Stimulated activated naive CD8-positive, alpha-beta T cell treated with anti-CD3 and anti-CD28 coated beads, Interleukin-15, Interleukin-2, amounts not matched to agents 100 U/mL and 50 U/mL, for 24 hours (primary cell): ENCODE results near the gene TSHZ1.

Experiments
- ATAC-seq: fragments of 150-1000 bp; cut with Tn5 transposase; one replicate; pipeline ENCODE4 v1.10.0; 2021
- DNase-seq: peaks from one replicate; pipeline ENCODE4 v3.0.0; 2021

TSHZ1 gene, protein sequence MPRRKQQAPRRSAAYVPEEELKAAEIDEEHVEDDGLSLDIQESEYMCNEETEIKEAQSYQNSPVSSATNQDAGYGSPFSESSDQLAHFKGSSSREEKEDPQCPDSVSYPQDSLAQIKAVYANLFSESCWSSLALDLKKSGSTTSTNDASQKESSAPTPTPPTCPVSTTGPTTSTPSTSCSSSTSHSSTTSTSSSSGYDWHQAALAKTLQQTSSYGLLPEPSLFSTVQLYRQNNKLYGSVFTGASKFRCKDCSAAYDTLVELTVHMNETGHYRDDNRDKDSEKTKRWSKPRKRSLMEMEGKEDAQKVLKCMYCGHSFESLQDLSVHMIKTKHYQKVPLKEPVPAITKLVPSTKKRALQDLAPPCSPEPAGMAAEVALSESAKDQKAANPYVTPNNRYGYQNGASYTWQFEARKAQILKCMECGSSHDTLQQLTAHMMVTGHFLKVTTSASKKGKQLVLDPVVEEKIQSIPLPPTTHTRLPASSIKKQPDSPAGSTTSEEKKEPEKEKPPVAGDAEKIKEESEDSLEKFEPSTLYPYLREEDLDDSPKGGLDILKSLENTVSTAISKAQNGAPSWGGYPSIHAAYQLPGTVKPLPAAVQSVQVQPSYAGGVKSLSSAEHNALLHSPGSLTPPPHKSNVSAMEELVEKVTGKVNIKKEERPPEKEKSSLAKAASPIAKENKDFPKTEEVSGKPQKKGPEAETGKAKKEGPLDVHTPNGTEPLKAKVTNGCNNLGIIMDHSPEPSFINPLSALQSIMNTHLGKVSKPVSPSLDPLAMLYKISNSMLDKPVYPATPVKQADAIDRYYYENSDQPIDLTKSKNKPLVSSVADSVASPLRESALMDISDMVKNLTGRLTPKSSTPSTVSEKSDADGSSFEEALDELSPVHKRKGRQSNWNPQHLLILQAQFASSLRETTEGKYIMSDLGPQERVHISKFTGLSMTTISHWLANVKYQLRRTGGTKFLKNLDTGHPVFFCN (N-terminal part only)

GRCh38 chr18:75210274-75211001 lies at the start of gene TSHZ1:
Gene TSHZ1, plus strand, starts transcription at chr18:75210797. Its CDS starts 1,080 bp downstream, at chr18:75211877.
- peak; percentile 30 for ATAC-seq
- peak; percentile 57 for DNase-seq

- DNase-seq (peak; percentile 28), ATAC-seq (peak; percentile 19)
These were observed 49.2 kb upstream of the TSHZ1 start for GRCh38 chr18:75161256-75162028.

DNA sequence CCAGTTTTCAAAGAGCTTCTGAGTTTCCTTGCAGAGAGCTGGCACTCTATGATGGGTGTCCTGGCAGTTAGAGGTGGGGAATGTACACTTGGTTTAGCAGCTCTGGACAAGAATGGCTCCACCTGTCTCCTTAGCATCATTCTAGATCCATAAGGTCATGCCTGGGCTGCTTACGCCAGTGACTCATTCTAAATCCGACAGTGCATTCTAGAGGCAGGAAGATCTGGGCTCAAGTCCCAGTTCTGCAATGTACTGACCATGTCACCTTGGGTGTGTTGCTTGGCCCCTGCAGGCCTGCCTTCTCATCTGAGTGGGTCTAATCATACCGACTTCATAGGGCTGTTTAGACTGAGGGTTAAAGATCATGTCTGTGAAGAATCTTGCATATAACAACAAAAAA lies 48.1 kb upstream of the TSHZ1 start:
- DNase-seq: no peak
- no peak for ATAC-seq

DNA sequence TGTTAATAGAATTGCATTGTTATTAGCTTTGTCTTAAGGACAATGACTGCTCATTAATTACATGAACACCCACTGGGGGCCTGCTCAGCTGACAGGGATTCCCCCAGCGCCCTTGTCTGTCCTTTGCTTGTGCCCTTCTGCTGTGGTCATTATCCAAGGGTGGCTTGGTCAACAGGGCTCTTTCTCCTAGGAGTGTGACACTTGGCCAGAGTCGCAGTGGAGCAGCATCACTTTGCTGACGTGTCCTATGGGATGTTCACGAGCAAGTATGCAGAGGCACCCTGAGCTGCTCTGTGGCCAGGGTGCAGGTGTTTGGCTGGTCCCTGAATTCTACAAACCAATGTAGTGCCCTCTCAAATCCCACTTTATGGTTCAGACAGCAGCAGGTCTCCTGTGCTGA lies 47.6 kb upstream of the TSHZ1 start:
- ATAC-seq: no peak
- no peak for DNase-seq

GRCh38 chr18:75163736-75164135 lies 46.9 kb upstream of the TSHZ1 start:
- ATAC-seq: no peak

DNA sequence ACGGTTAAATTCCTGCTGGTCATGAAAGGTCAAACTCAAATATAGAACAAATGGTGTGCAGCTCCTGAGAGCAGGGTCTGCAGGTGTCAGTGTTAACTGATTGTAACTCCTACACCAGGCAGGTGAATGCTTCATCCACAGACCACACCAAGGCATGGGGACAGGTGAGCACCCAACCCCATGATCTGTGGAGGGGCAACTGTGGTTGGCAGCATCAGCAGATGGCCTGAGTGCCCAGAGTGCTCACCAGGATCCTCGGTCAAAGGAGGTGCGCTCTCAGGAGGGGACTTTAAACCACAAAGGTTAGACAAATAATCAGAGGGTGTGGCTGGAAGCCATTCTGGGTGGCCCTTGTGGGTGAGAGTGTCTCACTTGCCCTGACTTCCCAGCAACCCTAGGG lies 46.1 kb upstream of the TSHZ1 start:
- ATAC-seq (no peak), DNase-seq (no peak)

More at GRCh38 chr18:75163736-75164135, 46.9 kb upstream of the TSHZ1 start:
- no peak for DNase-seq

DNA sequence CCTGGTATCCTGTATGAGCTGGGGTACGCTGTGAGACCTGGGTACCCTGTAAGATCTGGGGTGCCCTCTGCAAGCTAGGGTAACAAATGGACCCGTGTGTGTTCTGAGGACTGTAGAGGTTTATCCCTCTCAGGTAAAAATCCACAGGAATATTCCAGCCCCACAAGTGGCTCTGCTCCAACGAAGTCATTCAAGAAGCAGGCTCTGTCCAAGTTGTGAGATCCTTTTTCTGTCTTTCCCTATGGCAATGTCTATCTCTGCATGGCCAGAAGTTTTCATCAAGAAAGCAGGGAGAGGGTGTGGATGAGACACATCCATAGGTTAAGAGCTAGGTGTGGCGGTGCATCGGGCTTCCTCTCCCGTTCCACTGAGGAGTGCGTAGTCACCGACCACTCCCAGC lies 44.7 kb upstream of the TSHZ1 start:
- ATAC-seq: no peak
- DNase-seq: no peak

DNA sequence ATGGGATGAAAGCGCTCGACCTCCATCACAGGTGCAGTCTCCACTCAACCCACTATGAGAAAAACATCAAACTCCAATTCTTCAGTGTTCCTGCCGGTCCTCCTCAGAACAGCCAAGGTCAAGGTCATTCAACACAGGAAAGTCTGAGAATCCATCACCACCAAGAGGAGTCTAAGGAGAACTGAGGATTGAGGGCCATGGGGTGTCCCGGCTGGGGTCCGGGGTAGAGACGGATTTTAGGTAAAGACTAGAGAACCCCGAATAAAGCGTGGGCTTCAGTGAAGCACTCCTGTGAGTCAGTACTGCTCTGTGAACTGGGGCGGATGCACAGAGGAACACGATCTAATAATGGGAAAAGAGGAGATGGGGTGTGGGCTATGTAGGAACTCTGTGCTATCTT lies 43.5 kb upstream of the TSHZ1 start:
- no peak for DNase-seq
- ATAC-seq: no peak

DNA sequence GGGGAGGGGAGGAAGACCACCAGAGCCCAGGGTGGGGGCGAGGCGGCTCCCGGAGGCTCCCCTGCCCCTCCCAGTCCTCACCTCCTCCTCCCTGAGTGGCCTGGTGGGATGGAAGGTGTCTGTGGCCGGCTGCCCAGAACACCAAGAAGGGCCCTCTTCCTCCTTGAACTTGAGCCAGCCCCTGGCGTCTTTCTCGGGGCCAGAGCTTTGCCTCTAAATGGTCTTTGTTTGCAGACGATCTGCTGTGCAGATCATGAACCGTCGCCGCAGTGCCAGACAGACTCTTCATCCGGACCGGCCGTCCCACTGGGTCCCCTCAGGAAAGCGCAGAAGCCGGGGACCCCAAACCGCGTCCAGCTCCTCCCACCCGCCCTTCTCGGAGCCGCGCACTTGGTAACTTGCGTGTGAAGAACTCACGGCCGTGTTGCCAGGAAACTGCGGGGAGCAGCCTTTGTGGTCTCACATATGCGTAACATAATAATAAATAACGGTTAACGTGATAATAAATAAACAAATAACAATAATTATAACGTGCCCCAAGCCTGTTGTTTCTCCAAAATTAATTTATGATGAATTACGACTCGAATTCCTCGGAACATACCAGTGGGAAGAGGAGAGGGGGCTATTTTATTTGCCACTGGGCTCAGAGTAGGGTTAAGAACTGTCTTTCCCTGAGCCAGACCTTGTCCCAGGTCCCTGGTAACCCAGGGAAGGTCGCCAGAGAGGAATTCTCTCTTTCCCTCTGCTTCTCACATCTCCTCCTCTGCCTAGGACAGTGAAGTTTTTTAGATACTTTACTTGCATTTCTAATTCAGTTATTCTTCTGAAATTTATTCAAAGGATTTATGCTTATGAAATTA lies 42.6 kb upstream of the TSHZ1 start:
- ATAC-seq: no peak

DNA sequence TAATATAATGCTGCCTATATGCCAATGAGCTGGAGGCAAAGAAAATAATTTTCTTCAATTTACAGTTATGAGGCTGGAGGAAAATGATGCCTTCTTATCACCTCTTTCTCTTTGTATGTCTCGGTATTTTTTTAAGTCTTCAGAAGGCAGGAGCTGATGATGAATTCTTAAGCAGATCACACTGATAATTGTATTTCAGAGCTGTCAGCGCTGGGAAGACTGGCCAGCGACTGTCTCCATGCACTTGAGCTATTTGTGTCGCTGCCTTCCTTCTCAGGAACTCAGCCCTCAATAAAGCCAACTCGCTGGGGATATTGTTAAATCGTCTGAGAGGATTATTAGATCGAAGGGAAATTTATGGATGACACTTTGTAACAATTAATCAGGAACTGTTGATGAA lies 42.0 kb upstream of the TSHZ1 start:
- DNase-seq: no peak
- no peak for ATAC-seq

More for the DNA sequence above, 42.6 kb upstream of the TSHZ1 start:
- DNase-seq: no peak

DNA sequence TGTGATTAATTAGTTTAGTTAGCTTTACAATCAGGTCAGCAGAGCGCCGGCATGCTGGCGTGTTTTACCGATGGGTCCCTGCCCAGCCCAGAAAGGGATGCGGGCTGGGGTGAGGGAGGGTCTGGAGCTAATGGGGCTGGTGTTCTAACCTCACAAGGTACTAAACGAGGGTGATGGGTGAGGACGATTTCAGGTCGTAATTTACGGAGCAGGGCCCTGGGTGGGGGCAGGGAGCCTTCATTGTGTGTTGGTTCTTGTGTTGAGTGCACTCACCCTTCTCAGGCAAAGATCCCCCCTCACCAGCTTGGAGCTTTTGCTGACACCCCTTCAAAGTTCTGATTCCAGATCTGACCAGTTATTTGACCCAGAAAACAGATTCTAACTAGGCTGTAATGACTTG lies 41.2 kb upstream of the TSHZ1 start:
- ATAC-seq: no peak
- no peak for DNase-seq

GRCh38 chr18:75170022-75170789 lies 40.4 kb upstream of the TSHZ1 start:
- no peak for ATAC-seq

DNA sequence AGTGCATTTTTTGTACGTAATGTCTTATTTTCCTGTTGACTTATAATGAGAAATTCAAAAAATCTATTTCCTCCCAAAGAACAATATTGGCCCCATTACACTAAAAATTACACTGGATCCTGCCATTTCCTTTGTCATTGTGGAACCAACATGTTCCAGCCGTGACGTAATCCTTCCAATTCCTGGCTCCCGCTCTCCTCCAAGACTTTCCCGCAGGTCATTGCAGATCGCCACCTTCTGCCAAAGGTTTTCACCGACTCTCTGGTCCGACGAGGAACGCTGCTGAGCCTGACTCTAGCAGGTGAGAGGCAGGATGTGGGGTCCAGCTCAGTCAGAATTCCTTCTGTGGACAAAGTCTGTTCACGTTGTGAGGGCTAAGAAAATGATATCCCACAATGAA lies 39.7 kb upstream of the TSHZ1 start:
- ATAC-seq (no peak), DNase-seq (no peak)

More at GRCh38 chr18:75170022-75170789, 40.4 kb upstream of the TSHZ1 start:
- DNase-seq: no peak

GRCh38 chr18:75172299-75173124 lies 38.1 kb upstream of the TSHZ1 start:
- DNase-seq (no peak), ATAC-seq (no peak)

DNA sequence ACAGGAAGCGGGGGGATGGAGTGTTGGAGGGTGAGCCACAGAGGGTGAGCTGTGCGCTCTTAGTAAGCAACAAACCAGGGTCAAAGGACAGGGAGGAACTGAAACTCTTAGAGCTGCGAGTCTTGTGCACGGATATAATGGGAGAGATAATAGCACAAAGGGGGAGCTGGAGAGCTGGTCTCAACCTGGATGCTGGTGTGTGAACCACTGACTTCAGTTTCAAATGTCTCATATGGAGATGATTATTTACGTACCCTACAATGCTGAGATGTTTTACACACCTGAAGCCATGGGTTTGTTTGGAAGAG lies 37.5 kb upstream of the TSHZ1 start:
- ATAC-seq: no peak
- DNase-seq: no peak

DNA sequence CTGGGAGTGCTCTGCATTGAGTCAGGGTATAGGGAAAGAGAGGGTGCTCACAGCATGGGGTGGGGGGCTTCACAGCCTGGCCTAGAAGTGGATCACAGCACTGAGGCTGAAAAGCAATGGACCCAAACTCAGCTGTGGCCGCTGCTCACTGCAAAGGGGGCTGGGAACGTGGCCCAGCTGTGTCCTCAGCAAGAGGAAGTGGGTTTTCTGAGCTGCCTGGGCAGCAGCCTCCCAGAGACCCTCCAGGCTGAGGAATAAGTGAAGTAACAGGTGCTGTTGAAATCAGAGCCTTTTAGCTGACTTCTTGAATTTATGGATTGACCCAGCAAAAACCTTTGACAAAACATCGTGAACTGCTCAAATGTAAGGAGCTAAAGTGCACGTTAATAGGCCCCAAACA lies 36.9 kb upstream of the TSHZ1 start:
- ATAC-seq (no peak), DNase-seq (no peak)

DNA sequence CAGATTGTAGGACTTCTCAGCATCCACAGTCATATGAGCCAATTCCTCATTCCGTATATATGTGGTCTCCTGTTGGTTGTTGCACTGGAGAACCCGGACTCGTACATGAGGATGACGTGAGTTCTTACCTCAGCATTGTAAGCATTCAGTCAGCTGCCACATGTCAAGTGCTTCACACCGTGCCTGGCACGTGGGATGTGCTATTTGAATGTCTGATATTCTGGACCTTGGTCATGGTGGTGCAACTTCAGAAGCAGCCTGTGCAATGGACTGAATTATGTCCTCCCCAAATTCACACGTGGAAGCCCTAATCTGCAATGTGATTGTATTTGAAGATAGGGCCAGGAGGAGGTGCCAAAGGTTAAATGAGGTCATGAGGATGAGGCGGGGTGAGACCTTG lies 33.7 kb upstream of the TSHZ1 start:
- ATAC-seq: no peak
- DNase-seq: no peak

DNA sequence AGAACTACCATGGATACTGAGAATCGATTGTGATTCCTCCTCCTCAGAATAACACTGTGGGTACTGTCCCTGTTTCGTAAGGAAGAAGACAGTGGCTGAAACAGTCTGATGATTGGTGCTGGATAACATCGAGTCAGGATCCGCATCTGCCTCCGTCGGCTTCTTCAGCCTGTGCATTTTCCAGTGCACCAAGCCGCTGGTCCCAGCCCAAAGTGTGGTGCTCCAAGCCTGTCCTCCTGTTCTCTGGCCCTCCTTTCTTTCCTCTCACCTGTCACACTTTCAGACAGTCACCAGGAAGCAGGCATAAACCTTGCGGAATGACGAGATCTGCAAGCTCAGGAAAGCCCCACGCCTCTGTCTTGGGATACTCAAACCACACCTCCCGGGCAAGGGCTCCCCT lies 32.2 kb upstream of the TSHZ1 start:
- no peak for ATAC-seq
- no peak for DNase-seq
